ENCODE data around the gene TTC28.
"Not testable (repeated sequence)": the region's sequence is repeated elsewhere in the genome, so short reads cannot be mapped to it uniquely, and the experiment has no call there.

TTC28 gene

GRCh38 chr22:28678170-28678569 lies 1.5 kb downstream of the TTC28 start:
- H3K4me3 ChIP-seq (ENCODE audit: low read depth, low read length), result not testable (repeated sequence)

- H3K4me3 ChIP-seq (ENCODE audit: low read depth, low read length), result no peak overlapping the region
Measured at GRCh38 chr22:28674121-28674563, 5.5 kb downstream of the TTC28 start.

GRCh38 chr22:28670756-28671155 lies 8.9 kb downstream of the TTC28 start:
- no peak overlapping the region for H3K4me3 ChIP-seq (ENCODE audit: low read depth, low read length)

GRCh38 chr22:28670161-28670560 lies 9.5 kb downstream of the TTC28 start:
- no peak overlapping the region for H3K4me3 ChIP-seq (ENCODE audit: low read depth, low read length)

GRCh38 chr22:28669387-28669786 lies 10.3 kb downstream of the TTC28 start:
- H3K4me3 ChIP-seq (ENCODE audit: low read depth, low read length), result no peak overlapping the region

- not testable (repeated sequence) for H3K4me3 ChIP-seq (ENCODE audit: low read depth, low read length)
Measured at GRCh38 chr22:28663569-28663942, 16.1 kb downstream of the TTC28 start.

- no peak overlapping the region for H3K4me3 ChIP-seq (ENCODE audit: low read depth, low read length)
Measured at GRCh38 chr22:28658448-28658847, 21.2 kb downstream of the TTC28 start.

GRCh38 chr22:28656181-28656580 lies 23.5 kb downstream of the TTC28 start:
- no peak overlapping the region for H3K4me3 ChIP-seq (ENCODE audit: low read depth, low read length)

- H3K4me3 ChIP-seq (ENCODE audit: low read depth, low read length), result no peak overlapping the region
Measured at GRCh38 chr22:28650463-28650862, 29.2 kb downstream of the TTC28 start.

- no peak overlapping the region for H3K4me3 ChIP-seq (ENCODE audit: low read depth, low read length)
Measured at GRCh38 chr22:28648792-28649191, 30.8 kb downstream of the TTC28 start.

- H3K4me3 ChIP-seq (ENCODE audit: low read depth, low read length), result no peak overlapping the region
Measured at GRCh38 chr22:28647216-28647615, 32.4 kb downstream of the TTC28 start.

GRCh38 chr22:28639321-28639720 lies 40.3 kb downstream of the TTC28 start:
- no peak overlapping the region for H3K4me3 ChIP-seq (ENCODE audit: low read depth, low read length)

GRCh38 chr22:28637225-28637624 lies 42.4 kb downstream of the TTC28 start:
- no peak overlapping the region for H3K4me3 ChIP-seq (ENCODE audit: low read depth, low read length)

GRCh38 chr22:28630177-28630574 lies 49.5 kb downstream of the TTC28 start:
- no peak overlapping the region for H3K4me3 ChIP-seq (ENCODE audit: low read depth, low read length)

- H3K4me3 ChIP-seq (ENCODE audit: low read depth, low read length), result no peak overlapping the region
Measured at GRCh38 chr22:28629420-28630176, 50.0 kb downstream of the TTC28 start.

GRCh38 chr22:28628766-28629165 lies 50.9 kb downstream of the TTC28 start:
- no peak overlapping the region for H3K4me3 ChIP-seq (ENCODE audit: low read depth, low read length)

- H3K4me3 ChIP-seq (ENCODE audit: low read depth, low read length), result no peak overlapping the region
Measured at GRCh38 chr22:28627791-28628190, 51.8 kb downstream of the TTC28 start.

- no peak overlapping the region for H3K4me3 ChIP-seq (ENCODE audit: low read depth, low read length)
Measured at GRCh38 chr22:28620244-28620922, 59.3 kb downstream of the TTC28 start.

- H3K4me3 ChIP-seq (ENCODE audit: low read depth, low read length), result no peak overlapping the region
Measured at GRCh38 chr22:28619236-28619635, 60.4 kb downstream of the TTC28 start.

- not testable (repeated sequence) for H3K4me3 ChIP-seq (ENCODE audit: low read depth, low read length)
Measured at GRCh38 chr22:28615423-28615822, 64.2 kb downstream of the TTC28 start.

GRCh38 chr22:28609921-28610320 lies 69.7 kb downstream of the TTC28 start:
- H3K4me3 ChIP-seq (ENCODE audit: low read depth, low read length), result no peak overlapping the region

- no peak overlapping the region for H3K4me3 ChIP-seq (ENCODE audit: low read depth, low read length)
Measured at GRCh38 chr22:28608546-28608945, 71.1 kb downstream of the TTC28 start.

All from iPS-11a (cell line).